HG03103 (cell line): ENCODE results near the gene UPB1.
"Not testable (repeated sequence)": the region's sequence is repeated elsewhere in the genome, so short reads cannot be mapped to it uniquely, and the experiment has no call there.

Source experiments
- ATAC-seq: cut with Tn5 transposase; IDR thresholded peaks from one replicate; pipeline ENCODE4 v1.9.1; 2021; ENCODE audit warnings: low read depth; ENCODE audit not compliant: unreplicated experiment

UPB1 gene

DNA sequence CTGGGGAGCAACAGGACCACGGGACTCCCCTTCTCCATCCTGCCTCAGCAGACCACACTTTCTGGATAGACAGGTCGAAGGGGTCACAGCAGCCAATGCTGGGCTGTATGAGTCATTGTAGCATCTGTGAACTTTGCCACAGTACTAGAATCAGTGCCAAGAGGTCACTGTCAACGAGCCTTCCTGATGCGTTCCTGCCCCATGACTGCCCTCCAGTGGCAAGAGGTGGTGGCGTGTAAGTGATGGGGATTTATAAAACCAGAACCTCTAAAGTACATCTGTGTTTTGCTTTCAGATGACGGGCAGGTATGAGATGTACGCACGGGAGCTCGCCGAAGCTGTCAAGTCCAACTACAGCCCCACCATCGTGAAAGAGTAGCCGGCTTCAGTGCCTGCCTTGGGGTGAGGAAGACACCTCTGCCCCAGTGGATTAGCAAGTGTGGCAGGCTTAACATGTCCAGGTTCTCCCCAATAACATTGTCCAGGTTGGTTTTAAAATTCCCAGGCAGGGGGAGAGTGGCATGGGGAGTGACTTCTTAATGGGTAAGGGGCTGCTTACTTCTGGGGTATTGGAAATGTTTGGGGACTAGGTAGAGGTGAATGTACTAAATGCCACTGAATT, 30.4 kb downstream of the UPB1 start:
- no peak for ATAC-seq

- ATAC-seq: no peak
These were observed 31.1 kb downstream of the UPB1 start for GRCh38 chr22:24526191-24526590.

- ATAC-seq: no peak
These were observed 34.8 kb downstream of the UPB1 start for GRCh38 chr22:24529898-24530297.

DNA sequence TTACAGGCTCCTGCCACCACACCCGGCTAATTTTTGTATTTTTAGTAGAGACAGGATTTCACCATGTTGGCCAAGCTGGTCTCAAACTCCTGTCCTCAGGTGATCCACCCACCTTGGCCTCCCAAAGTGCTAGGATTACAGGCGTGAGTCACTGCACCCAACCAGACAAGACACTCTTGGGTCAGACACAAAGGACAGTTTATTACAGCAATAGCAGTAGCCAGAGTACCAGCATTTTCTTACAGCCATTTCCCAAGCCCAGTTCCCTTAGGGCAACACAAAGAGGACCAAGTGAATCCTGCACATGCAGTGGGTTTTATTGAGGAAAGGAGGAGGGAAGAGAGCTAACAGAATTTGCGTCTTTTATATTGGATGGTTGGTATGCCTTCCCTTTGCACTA, 35.8 kb downstream of the UPB1 start:
- not testable (repeated sequence) for ATAC-seq

GRCh38 chr22:24532075-24532474, 36.9 kb downstream of the UPB1 start:
- ATAC-seq: no peak

GRCh38 chr22:24535348-24535747, 40.2 kb downstream of the UPB1 start:
- no peak for ATAC-seq

DNA sequence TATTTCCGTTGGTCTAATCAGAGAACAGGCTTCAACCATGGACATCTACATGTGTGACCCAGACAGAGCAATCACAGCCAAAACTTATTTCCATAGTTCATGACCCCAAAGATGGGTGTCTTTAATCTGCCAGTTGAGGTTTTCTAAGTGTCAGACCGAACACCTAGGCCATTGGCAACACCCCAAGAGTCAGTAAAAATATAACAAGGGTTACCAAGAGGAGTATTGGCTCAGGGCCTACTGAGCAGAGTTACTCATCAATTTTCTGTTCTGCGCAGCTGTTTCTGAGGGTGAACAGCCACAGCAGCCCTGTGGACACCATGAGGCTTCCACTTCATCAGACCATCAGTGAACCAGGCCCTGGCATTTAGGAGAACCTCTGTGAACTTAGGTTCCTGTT, 41.0 kb downstream of the UPB1 start:
- ATAC-seq: no peak

GRCh38 chr22:24540470-24540869, 45.3 kb downstream of the UPB1 start:
- no peak for ATAC-seq

GRCh38 chr22:24541681-24542515, 46.8 kb downstream of the UPB1 start:
- ATAC-seq: no peak

GRCh38 chr22:24542641-24543040, 47.5 kb downstream of the UPB1 start:
- ATAC-seq: no peak

- no peak for ATAC-seq
These were observed 48.1 kb downstream of the UPB1 start for GRCh38 chr22:24543185-24543601.

DNA sequence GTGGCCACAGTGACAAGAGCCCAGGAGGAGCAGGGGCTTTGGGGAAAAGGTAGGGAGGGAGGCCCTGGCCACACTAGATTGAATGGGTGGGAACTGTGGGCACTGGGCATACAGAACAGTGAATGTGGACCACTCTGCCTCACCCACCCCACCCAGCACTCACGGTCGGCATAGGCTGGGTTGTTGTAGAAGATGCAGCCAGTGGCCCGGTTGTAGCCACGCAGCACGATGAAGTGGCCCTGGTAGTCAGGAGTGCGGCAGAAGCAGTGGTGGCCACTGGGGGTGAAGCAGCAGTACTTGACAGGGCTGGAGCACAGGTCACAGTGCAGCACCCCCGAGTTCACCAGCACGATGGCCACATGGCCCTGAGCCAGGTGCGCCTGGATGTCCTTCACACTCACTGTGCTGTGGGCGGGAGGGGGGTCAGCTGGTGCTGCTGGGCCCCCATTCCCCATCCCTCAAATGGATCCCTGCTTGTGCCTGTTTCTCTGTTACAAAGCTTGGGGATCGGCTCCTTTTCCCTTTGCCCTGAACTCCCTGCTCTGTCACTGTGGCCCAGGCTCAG, 48.6 kb downstream of the UPB1 start:
- ATAC-seq: no peak

GRCh38 chr22:24548812-24549211, 53.7 kb downstream of the UPB1 start:
- no peak for ATAC-seq

DNA sequence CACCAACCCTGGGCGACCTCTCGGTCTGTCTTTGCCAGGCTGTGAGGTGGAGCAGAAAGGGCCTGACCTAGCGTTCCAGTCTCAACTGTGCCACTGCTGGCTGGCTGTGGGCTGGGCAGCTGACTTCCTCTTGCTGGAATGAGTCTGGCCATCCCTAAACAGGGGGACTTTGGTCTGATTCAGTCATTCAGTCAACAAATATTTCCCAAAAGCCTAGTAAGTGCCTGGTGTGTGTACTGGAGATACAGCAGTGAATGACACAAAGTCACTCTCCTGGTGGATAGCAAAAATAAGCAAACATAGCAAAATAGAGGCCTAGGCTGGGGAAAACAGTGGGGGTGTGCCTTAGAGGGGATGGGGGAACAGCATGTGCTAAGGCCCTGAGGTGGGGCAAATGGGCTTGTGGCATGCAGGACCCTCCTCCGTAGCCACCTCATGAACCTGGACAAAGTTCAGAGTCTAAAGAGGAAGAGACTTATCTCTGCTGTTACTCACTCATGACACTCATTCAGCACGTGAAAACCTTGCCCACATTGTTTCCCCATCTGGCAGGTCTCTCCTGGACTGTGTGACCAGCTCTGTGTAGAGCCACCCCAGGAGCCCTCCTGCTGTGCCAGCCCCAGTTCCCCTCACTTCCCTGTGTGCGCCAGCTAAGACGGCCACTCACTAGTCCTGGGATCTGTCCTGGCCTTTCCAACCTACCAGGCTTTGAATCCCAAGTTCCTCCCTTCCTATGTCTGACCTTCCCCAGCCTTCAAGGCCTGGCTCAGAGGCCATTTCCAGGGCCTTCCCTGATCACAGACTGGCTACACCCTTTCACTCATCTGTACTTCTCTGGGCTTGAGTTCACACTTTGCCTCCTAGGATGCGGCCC, 55.1 kb downstream of the UPB1 start:
- no peak for ATAC-seq

GRCh38 chr22:24550902-24551435, 55.8 kb downstream of the UPB1 start:
- no peak for ATAC-seq

GRCh38 chr22:24552503-24553286, 57.6 kb downstream of the UPB1 start:
- not testable (repeated sequence) for ATAC-seq

- ATAC-seq: no peak
These were observed 58.6 kb downstream of the UPB1 start for GRCh38 chr22:24553597-24554312.

DNA sequence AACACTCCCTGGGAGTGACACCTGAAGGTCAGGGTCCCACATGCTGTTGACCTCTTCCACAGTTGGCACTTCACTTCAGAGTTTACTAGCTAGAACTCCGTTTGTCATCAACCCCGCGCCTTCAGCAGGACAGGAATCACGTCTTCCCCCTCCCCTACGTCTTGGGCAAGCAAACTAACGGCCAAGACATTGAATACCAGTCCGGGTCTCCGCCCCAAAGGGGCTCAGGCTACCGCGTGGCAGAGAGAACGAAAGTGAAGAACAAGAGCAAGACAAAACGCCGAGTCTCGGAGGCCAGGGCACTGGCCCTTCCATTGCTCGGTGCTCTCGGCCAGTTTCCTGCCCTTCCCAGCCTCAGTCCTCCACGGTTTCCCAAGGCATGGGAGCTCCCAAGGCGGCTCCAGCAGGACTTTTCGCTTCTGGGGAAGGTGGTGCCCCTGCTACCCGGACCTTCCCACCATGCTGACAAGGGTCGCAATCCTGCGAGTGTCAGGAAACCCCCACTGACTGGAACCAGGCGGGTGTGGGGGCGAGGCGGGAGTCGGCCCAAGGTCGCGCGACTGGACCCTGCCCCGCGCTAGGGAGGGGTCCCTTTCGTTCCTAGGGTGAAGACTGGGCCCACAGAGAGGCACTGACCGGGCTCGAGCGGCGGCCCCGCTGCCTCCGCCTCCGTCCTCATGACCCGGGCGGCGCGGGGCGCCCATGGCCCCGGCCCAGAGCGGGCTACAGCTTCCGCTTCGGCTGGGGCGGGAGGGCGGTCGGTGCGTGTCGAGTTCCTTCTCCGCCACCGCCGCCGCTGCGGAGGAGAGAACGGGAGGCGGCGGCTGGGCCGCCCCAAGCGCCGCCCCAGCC, 59.4 kb downstream of the UPB1 start, which contains the start of gene GUCD1:
Gene GUCD1 (minus strand): TSS at position 826 of the 852 bp plus-strand sequence. CDS start 147 bp downstream, at position 679.
- peak; percentile 12 for ATAC-seq
